Measurements from ENCODE around the gene VSTM2L. TPM values are rescaled to one million over a fixed set of nuclear protein-coding genes. Genes with fewer than 3 reads are reported as not detected.
"Not testable (repeated sequence)": the region's sequence is repeated elsewhere in the genome, so short reads cannot be mapped to it uniquely, and the experiment has no call there.

VSTM2L gene
- total RNA-seq, 2 donors from 2014 or later = 1.4 to 1.5 TPM

DNA sequence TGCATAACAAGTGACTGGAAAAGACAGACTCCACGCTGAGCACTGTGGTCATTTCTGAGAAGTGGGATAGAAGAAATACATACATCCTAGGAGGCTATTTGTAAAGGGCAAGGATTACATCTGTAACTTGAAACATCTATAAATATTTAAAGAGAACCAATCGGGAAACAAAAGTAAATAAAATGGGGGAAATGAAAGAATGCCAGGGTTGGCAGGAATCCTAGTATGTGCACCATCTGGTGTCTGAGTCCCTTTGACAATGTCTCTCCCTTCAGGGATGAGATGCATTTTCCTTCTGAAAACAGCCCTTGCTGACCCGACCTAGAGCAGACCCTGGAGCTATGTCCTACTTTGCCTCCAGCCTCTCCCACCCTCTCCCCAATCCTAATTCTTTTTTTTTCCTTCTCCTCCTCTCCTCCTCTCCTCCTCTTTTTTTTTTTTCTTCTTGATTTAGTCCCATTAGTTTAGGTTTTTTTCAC, 53.2 kb downstream of the VSTM2L start:
- Histone ChIP-seq H3K36me3 (no peaks in the 10 kb centered on the region), H3K4me1 (no peaks in the 10 kb centered on the region), H3K9ac (ENCODE audit: low read depth in 2 of 2, low read length in 2 of 2) (no peak overlapping the region), H3K27me3 (no peaks in the 10 kb centered on the region), H3K27ac (no peak overlapping the region), H3K4me3 (no peak overlapping the region), H3K9me3 (no peaks in the 10 kb centered on the region)
- peak; percentile 17 for DNase-seq
- intact Hi-C loops (cut with DNase I) = no loop called here
- TF ChIP-seq, protein P1, sequence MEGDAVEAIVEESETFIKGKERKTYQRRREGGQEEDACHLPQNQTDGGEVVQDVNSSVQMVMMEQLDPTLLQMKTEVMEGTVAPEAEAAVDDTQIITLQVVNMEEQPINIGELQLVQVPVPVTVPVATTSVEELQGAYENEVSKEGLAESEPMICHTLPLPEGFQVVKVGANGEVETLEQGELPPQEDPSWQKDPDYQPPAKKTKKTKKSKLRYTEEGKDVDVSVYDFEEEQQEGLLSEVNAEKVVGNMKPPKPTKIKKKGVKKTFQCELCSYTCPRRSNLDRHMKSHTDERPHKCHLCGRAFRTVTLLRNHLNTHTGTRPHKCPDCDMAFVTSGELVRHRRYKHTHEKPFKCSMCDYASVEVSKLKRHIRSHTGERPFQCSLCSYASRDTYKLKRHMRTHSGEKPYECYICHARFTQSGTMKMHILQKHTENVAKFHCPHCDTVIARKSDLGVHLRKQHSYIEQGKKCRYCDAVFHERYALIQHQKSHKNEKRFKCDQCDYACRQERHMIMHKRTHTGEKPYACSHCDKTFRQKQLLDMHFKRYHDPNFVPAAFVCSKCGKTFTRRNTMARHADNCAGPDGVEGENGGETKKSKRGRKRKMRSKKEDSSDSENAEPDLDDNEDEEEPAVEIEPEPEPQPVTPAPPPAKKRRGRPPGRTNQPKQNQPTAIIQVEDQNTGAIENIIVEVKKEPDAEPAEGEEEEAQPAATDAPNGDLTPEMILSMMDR (IDR thresholded peaks at IDR 0.05) = no peak

DNA sequence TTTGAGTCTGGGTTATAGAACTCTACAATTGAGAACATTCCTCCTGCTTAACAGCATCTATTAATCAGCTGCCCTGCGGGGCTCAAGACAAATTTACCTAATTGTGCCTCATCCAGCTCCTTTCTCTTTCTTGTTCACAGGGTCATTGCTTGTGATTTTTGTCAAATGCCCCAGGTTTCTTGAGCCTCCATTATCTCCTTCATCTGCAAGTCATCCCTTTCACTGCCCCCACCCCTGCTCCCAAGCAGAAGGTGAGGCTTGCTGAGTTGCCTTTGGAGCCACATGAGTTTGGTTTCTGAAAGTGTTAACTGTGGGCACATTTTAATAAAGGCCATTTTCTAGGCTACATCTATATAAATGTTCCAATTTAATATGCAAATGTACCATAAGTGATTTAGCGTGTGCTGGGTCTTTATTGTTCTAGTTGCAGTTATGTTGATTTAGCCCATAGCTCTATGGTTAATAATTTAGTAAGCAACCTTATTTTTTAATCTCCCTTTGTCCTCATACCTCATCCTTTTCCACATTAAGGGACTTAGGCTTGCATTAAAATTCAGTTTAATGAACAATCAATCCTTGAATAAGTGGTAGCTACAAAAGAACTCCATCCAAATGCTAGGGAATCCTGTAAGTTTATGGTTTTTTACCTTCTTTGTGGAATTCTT, 56.1 kb downstream of the VSTM2L start:
- H3K27ac ChIP-seq = no peak overlapping the region
- H3K36me3 ChIP-seq = no peaks in the 10 kb centered on the region
- TF ChIP-seq, protein P1 (IDR thresholded peaks at IDR 0.05) = no peak
- no peaks in the 10 kb centered on the region for H3K4me1 ChIP-seq
- DNase-seq = no peak
- intact Hi-C loops (cut with DNase I) = no loop called here
- no peaks in the 10 kb centered on the region for H3K9me3 ChIP-seq
- H3K4me3 ChIP-seq = no peak overlapping the region
- no peak overlapping the region for H3K9ac ChIP-seq (ENCODE audit: low read depth in 2 of 2, low read length in 2 of 2)
- H3K27me3 ChIP-seq = no peaks in the 10 kb centered on the region

- DNase-seq = no peak
- Histone ChIP-seq H3K4me1 (no peaks in the 10 kb centered on the region), H3K27me3 (no peaks in the 10 kb centered on the region), H3K9me3 (no peaks in the 10 kb centered on the region), H3K36me3 (no peaks in the 10 kb centered on the region), H3K27ac (no peak overlapping the region), H3K4me3 (no peak overlapping the region), H3K9ac (ENCODE audit: low read depth in 2 of 2, low read length in 2 of 2) (no peak overlapping the region)
- TF ChIP-seq, protein P1 (IDR thresholded peaks at IDR 0.05) = no peak
- intact Hi-C loops (cut with DNase I) = no loop called here
Measured at GRCh38 chr20:37961066-37961465, 58.1 kb downstream of the VSTM2L start.

DNA sequence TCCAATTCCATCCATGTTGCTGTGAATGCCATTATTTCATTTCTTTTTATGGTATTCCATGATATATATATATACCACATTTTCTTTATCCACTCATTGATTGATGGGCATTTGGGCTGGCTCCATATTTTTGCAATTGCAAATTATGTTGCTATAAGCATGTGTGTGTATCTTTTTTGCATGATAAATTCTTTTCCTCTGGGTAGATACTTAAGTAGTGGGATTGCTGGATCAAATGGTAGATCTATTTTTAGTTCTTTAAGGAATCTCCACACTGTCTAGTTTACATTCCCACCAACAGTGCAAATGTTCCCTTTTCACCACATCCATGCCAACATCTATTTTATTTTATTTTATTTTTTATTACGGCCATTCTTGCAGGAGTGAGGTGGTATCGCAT, 60.6 kb downstream of the VSTM2L start:
- H3K4me3 ChIP-seq; H3K9me3 ChIP-seq; DNase-seq; intact Hi-C loops (cut with DNase I); H3K4me1 ChIP-seq; H3K9ac ChIP-seq (ENCODE audit: low read depth in 2 of 2, low read length in 2 of 2); H3K27me3 ChIP-seq; H3K36me3 ChIP-seq; H3K27ac ChIP-seq: not testable (repeated sequence)

DNA sequence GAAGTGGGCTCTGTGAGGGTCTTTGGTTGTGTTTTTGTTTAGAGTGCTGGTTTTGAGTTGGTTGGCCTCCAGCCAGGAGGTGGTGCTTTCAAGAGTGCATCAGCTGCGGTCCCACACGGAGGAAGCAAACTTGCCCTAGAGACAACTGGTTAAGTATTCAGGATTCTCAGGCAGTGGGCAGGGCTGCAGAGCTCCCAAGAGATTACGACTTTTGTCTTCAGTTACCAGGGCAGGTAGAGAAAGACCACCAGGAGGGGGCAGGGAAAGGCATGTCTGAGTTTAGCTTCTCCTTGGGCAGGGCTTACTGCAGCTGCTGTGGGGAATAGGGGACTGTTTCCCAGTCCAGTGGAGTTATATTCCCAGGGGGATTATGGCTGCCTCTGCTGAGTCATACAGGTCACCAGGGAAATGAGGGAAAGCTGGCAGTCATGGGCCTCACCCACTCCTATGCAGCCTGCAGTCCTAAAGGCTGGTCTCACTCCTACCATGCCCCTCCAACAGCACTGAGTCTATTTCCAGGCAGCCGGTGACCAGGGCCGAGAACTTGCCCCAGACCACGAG, 66.0 kb downstream of the VSTM2L start:
- Histone ChIP-seq H3K4me3 (no peak overlapping the region), H3K4me1 (no peaks in the 10 kb centered on the region), H3K36me3 (no peaks in the 10 kb centered on the region), H3K9me3 (no peaks in the 10 kb centered on the region), H3K27me3 (no peaks in the 10 kb centered on the region), H3K9ac (ENCODE audit: low read depth in 2 of 2, low read length in 2 of 2) (no peak overlapping the region), H3K27ac (no peak overlapping the region)
- DNase-seq = peak; percentile 12
- TF ChIP-seq, protein P1 (IDR thresholded peaks at IDR 0.05) = no peak
- intact Hi-C loops (cut with DNase I) = no loop called here

Measured in colonic mucosa (tissue), 4 donors.